OCI-LY7 (cell line): ENCODE measurements around the gene UBE2J2.

Experiments used
- EZH2phosphoT487 ChIP-seq: fragments of 200-600 bp; sonication (generic); IDR thresholded peaks from 2 replicates; pipeline ENCODE4 v1.6.1; 2018; ENCODE audit warnings: low read depth, borderline replicate concordance, mild to moderate bottlenecking, mixed run types, antibody characterized with exemption, low read length, moderate library complexity, mixed read lengths
- TF ChIP-seq, protein P1 (sequence below): fragments of 200-600 bp; sonication (generic); conservative IDR thresholded peaks from 2 replicates; pipeline ENCODE4 v1.5.1; 2014; ENCODE audit warnings: mild to moderate bottlenecking, antibody characterized with exemption, low read length, moderate library complexity, mixed read lengths

- TF ChIP-seq, protein P1, sequence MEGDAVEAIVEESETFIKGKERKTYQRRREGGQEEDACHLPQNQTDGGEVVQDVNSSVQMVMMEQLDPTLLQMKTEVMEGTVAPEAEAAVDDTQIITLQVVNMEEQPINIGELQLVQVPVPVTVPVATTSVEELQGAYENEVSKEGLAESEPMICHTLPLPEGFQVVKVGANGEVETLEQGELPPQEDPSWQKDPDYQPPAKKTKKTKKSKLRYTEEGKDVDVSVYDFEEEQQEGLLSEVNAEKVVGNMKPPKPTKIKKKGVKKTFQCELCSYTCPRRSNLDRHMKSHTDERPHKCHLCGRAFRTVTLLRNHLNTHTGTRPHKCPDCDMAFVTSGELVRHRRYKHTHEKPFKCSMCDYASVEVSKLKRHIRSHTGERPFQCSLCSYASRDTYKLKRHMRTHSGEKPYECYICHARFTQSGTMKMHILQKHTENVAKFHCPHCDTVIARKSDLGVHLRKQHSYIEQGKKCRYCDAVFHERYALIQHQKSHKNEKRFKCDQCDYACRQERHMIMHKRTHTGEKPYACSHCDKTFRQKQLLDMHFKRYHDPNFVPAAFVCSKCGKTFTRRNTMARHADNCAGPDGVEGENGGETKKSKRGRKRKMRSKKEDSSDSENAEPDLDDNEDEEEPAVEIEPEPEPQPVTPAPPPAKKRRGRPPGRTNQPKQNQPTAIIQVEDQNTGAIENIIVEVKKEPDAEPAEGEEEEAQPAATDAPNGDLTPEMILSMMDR, result no peak
- no peak for TF ChIP-seq EZH2phosphoT487
Measured at GRCh38 chr1:1217621-1218523, 55.8 kb downstream of the UBE2J2 start.
